HCT116 (cell line): ENCODE measurements around the gene SAA2. TPM values are rescaled to one million over a fixed set of nuclear protein-coding genes. Genes with fewer than 3 reads are reported as not detected.

Experiments
- ATAC-seq: fragments of 200-7000 bp; cut with Tn5 transposase; 2 replicates; pipeline ENCODE4 v1.9.1; 2020; ENCODE audit warnings: mild to moderate bottlenecking, moderate library complexity
- BruUV-seq: library from RNA; stranded (reverse); fragments of 400-500 nt; replicated peaks from 2 replicates; lab custom pipeline; 2021; lab: Mats Ljungman, UMichigan
- CTCF ChIA-PET: fragments of 300-600 bp; sonication (Branson Sonifier 250); formaldehyde crosslinking; loops from one replicate; lab custom pipeline; 2021; ENCODE audit warnings: antibody characterized with exemption; lab: Charles Lee
- POLR2A ChIA-PET: fragments of 300-600, 350-600 bp; sonication (Branson Sonifier 250); formaldehyde crosslinking; loops from one replicate; lab custom pipeline; 2021; ENCODE audit warnings: antibody characterized with exemption; lab: Charles Lee
- RAD21 ChIA-PET, 2 experiments: fragments of 300-600 bp; sonication (Branson Sonifier 250); formaldehyde crosslinking; loops; one replicate each; lab custom pipeline; 2023; ENCODE audit warnings: low total read pairs in 2 of 2; ENCODE audit not compliant: uncharacterized antibody in 2 of 2, unreplicated experiment in 2 of 2, low non-redundant PET in 1 of 2; lab: Charles Lee
- DNase-seq: peaks from one replicate; pipeline ENCODE4 v3.0.0-alpha.2; 2010; ENCODE audit warnings: low read depth, low spot score
- H2AFZ ChIP-seq: fragments of 200-600 bp; shearing (Covaris generic), sonication (generic); 2 replicates; pipeline ENCODE4 v1.6.1; 2017; ENCODE audit warnings: low read depth, mixed run types, mixed read lengths, antibody characterized with exemption, low read length; ENCODE audit not compliant: poor library complexity, severe bottlenecking
- H3K27ac ChIP-seq: 2 replicates; pipeline ENCODE4 v1.5.1; 2012; ENCODE audit warnings: low read depth, low read length
- H3K27me3 ChIP-seq: fragments of 200-600 bp; sonication (generic); 2 replicates; pipeline ENCODE4 v1.6.1; 2016; ENCODE audit warnings: mixed run types, low read length, mixed read lengths; ENCODE audit not compliant: insufficient read depth
- H3K36me3 ChIP-seq, 2 experiments: fragments of 200-500 bp in 1 of 2; fragments of 200-600 bp in 1 of 2; sonication (Bioruptor generic) in 1 of 2; sonication (generic) in 1 of 2; 2 replicates each; pipeline versions ENCODE4 v1.5.1 to v1.6.1; 2014 to 2016; ENCODE audit warnings: low read length in 2 of 2, inconsistent platforms in 1 of 2, mixed read lengths in 1 of 2, mixed run types in 1 of 2; ENCODE audit not compliant: insufficient read depth in 2 of 2, control insufficient read depth in 1 of 2
- H3K4me1 ChIP-seq, 2 experiments: fragments of 200-600 bp in 1 of 2; sonication (generic) in 1 of 2; 2 replicates each; pipeline versions ENCODE4 v1.5.1 to v1.6.1; 2012 to 2017; ENCODE audit warnings: low read length in 2 of 2, inconsistent platforms in 1 of 2, mild to moderate bottlenecking in 1 of 2, mixed read lengths in 1 of 2, mixed run types in 1 of 2, moderate library complexity in 1 of 2; ENCODE audit not compliant: insufficient read depth in 2 of 2, control insufficient read depth in 1 of 2
- H3K4me2 ChIP-seq: fragments of 200-600 bp; sonication (generic); 2 replicates; pipeline ENCODE4 v1.6.1; 2017; ENCODE audit warnings: mixed run types, low read length, mixed read lengths
- H3K4me3 ChIP-seq, 2 experiments: fragments of 200-600 bp in 1 of 2; sonication (generic) in 1 of 2; replicated peaks in 1 of 2; 2 replicates each; pipeline ENCODE4 v1.5.1; 2011 to 2016; ENCODE audit warnings: low read length in 2 of 2, control low read depth in 1 of 2, low read depth in 1 of 2, mild to moderate bottlenecking in 1 of 2, mixed read lengths in 1 of 2, mixed run types in 1 of 2
- H3K79me2 ChIP-seq: fragments of 200-600 bp; sonication (generic); 2 replicates; pipeline ENCODE4 v1.6.1; 2017; ENCODE audit warnings: mild to moderate bottlenecking, mixed run types, low read length, moderate library complexity, mixed read lengths; ENCODE audit not compliant: insufficient read depth
- H3K9ac ChIP-seq: fragments of 200-600 bp; sonication (generic); 2 replicates; pipeline ENCODE4 v1.6.1; 2016; ENCODE audit warnings: low read length, mixed read lengths
- H3K9me2 ChIP-seq: fragments of 200-600 bp; sonication (generic), shearing (Covaris generic); 2 replicates; pipeline ENCODE4 v1.6.1; 2017; ENCODE audit warnings: mixed run types, mild to moderate bottlenecking, moderate library complexity; ENCODE audit not compliant: insufficient read depth
- H3K9me3 ChIP-seq, 2 experiments: fragments of 200-500 bp in 1 of 2; fragments of 200-600 bp in 1 of 2; sonication (Bioruptor generic) in 1 of 2; sonication (generic) in 1 of 2; 2 replicates each; pipeline ENCODE4 v1.6.1; 2014 to 2017; ENCODE audit warnings: low read length in 2 of 2, mixed read lengths in 2 of 2, inconsistent platforms in 1 of 2, low read depth in 1 of 2, mild to moderate bottlenecking in 1 of 2, mixed run types in 1 of 2, moderate library complexity in 1 of 2; ENCODE audit not compliant: control insufficient read depth in 1 of 2, insufficient read depth in 1 of 2
- H4K20me1 ChIP-seq: fragments of 200-600 bp; sonication (generic), shearing (Covaris generic); 2 replicates; pipeline ENCODE4 v1.6.1; 2017; ENCODE audit warnings: mixed run types, mild to moderate bottlenecking, moderate library complexity; ENCODE audit not compliant: insufficient read depth
- CBX3 ChIP-seq: IDR thresholded peaks from 2 replicates; pipeline ENCODE4 v1.6.1; 2012; ENCODE audit warnings: low read depth
- CEBPB ChIP-seq: IDR thresholded peaks from 2 replicates; pipeline ENCODE4 v1.6.1; 2012; ENCODE audit warnings: low read depth
- ELF1 ChIP-seq: IDR thresholded peaks from 2 replicates; pipeline ENCODE4 v1.6.1; 2012; ENCODE audit warnings: low read depth, borderline replicate concordance
- EZH2 ChIP-seq: fragments of 200-600 bp; sonication (generic); IDR thresholded peaks from 2 replicates; pipeline ENCODE4 v1.6.1; 2017; ENCODE audit warnings: antibody characterized with exemption, mixed run types
- EZH2phosphoT487 ChIP-seq: fragments of 200-600 bp; IDR thresholded peaks from 2 replicates; pipeline ENCODE4 v1.6.1; 2018; ENCODE audit warnings: antibody characterized with exemption, borderline replicate concordance
- JUND ChIP-seq: IDR thresholded peaks from 2 replicates; pipeline ENCODE4 v1.6.1; 2012
- POLR2A ChIP-seq: IDR thresholded peaks from 2 replicates; pipeline ENCODE4 v1.7.0; 2011; ENCODE audit warnings: borderline replicate concordance; ENCODE audit not compliant: insufficient read depth, insufficient read length; ENCODE audit errors: extremely low read depth
- RAD21 ChIP-seq: IDR thresholded peaks from 2 replicates; pipeline ENCODE4 v1.6.1; 2012; ENCODE audit warnings: low read depth, mild to moderate bottlenecking
- SIN3A ChIP-seq: IDR thresholded peaks from 2 replicates; pipeline ENCODE4 v1.6.1; 2012; ENCODE audit warnings: low read depth
- TCF7L2 ChIP-seq: IDR thresholded peaks from 2 replicates; pipeline ENCODE4 v1.7.0; 2011; ENCODE audit warnings: borderline replicate concordance, inconsistent platforms; ENCODE audit not compliant: insufficient read depth, insufficient read length; ENCODE audit errors: extremely low read depth
- YY1 ChIP-seq: IDR thresholded peaks from 2 replicates; pipeline ENCODE4 v1.6.1; 2011; ENCODE audit warnings: low read length, low read depth, moderate library complexity, mild to moderate bottlenecking; ENCODE audit not compliant: insufficient replicate concordance; ENCODE audit errors: extremely low read depth
- ZFX ChIP-seq: fragments of 450-650 bp; IDR thresholded peaks from 2 replicates; pipeline ENCODE4 v1.6.1; 2017
- intact Hi-C: fragments of 100-400 bp; cut with micrococcal nuclease; formaldehyde crosslinking; loops from 2 replicates; pipeline ENCODE4 v1.10.0; 2022
- total RNA-seq: library from RNA; stranded (reverse); gene quantifications from one replicate; pipeline ENCODE4 v1.2.1, GENCODE V29; 2021; ENCODE audit not compliant: unreplicated experiment
- TF ChIP-seq, protein P1 (sequence below): IDR thresholded peaks from 2 replicates; pipeline ENCODE4 v1.6.1; 2012
- TF ChIP-seq, protein P2 (sequence below): IDR thresholded peaks from 2 replicates; pipeline ENCODE4 v1.6.1; 2011; ENCODE audit warnings: mild to moderate bottlenecking, low read length, moderate library complexity; ENCODE audit not compliant: insufficient replicate concordance; ENCODE audit errors: extremely low read depth
- TF ChIP-seq, protein P3 (sequence below): IDR thresholded peaks from 2 replicates; pipeline ENCODE4 v1.6.1; 2012; ENCODE audit warnings: low read depth
- TF ChIP-seq, protein P4 (sequence below), 3 experiments: fragments of 200-600 bp in 1 of 3; sonication (generic) in 1 of 3; IDR thresholded peaks in 2 of 3; conservative IDR thresholded peaks in 1 of 3; 2 replicates each; pipeline ENCODE4 v1.5.1; 2012 to 2017; ENCODE audit warnings: low read depth in 2 of 3, low read length in 2 of 3, antibody characterized with exemption in 1 of 3, borderline replicate concordance in 1 of 3, control low read depth in 1 of 3, mild to moderate bottlenecking in 1 of 3, mixed read lengths in 1 of 3, mixed run types in 1 of 3, moderate library complexity in 1 of 3; ENCODE audit not compliant: insufficient read depth in 1 of 3

SAA2 gene
- total RNA-seq, 1 experiment from 2014 or later: 5.2 TPM

DNA sequence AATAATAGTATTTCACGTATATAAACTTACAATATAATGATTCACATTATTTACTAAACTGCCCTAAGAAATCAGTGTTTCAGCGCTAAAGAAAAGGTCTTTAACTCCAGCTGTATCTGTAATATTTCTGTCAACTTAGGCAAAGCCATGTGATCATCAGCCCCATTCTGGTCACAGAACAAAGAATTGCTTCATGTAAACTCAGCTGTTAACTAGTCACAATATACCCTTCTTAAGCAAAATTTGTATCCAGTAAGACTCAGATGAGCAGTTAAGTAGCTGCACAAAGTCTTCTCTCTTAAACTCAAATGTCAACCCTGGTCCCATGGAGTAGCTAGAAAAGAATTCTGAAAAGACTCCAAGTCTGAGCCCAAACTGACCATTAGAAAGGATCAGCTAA is 46.8 kb upstream of the SAA2 start (continued):
- TF ChIP-seq EZH2 (no peak), RAD21 (no peak), JUND (no peak), TCF7L2 (no peak), POLR2A (no peak), ELF1 (no peak), ZFX (no peak), EZH2phosphoT487 (no peak), SIN3A (no peak)
- TF ChIP-seq, protein P1, sequence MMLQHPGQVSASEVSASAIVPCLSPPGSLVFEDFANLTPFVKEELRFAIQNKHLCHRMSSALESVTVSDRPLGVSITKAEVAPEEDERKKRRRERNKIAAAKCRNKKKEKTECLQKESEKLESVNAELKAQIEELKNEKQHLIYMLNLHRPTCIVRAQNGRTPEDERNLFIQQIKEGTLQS: no peak

DNA sequence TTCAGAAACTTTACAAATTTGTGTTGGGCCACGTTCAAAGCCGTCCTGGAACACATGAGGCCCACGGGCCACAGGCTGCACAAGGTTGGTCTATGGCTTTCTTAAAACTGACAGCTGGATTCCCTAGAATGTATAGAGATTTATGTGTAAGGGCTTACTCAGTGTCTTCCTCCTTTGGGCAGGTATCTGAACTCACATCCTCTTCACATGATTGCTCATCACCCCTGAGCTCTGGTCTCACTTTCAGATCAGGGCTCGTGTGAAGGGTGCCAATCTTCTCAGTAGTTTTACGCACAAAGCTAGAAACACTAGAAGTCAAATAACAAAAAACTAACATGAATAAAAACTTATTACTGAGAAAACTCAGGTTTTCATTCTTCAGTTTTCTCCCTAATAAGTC is 46.4 kb upstream of the SAA2 start:
- Histone ChIP-seq H3K9me3 (no peaks in the 10 kb centered on the region), H3K9me2 (no peaks in the 10 kb centered on the region), H3K79me2 (no peaks in the 10 kb centered on the region), H3K27me3 (no peaks in the 10 kb centered on the region), H3K36me3 (peaks cover 48 to 51% of the 10 kb centered on the region in 2 experiments), H3K27ac (no peak overlapping the region), H3K4me3 (no peak overlapping the region), H4K20me1 (no peaks in the 10 kb centered on the region), H3K4me1 (no peaks in the 10 kb centered on the region), H3K9ac (no peak overlapping the region), H3K4me2 (no peak overlapping the region), H2AFZ (no peak overlapping the region)
- TF ChIP-seq CEBPB (no peak), TCF7L2 (no peak), CBX3 (no peak), YY1 (no peak), POLR2A (no peak), ZFX (no peak)
- TF ChIP-seq, protein P2, sequence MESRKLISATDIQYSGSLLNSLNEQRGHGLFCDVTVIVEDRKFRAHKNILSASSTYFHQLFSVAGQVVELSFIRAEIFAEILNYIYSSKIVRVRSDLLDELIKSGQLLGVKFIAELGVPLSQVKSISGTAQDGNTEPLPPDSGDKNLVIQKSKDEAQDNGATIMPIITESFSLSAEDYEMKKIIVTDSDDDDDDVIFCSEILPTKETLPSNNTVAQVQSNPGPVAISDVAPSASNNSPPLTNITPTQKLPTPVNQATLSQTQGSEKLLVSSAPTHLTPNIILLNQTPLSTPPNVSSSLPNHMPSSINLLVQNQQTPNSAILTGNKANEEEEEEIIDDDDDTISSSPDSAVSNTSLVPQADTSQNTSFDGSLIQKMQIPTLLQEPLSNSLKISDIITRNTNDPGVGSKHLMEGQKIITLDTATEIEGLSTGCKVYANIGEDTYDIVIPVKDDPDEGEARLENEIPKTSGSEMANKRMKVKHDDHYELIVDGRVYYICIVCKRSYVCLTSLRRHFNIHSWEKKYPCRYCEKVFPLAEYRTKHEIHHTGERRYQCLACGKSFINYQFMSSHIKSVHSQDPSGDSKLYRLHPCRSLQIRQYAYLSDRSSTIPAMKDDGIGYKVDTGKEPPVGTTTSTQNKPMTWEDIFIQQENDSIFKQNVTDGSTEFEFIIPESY: no peak
- TF ChIP-seq, protein P3, sequence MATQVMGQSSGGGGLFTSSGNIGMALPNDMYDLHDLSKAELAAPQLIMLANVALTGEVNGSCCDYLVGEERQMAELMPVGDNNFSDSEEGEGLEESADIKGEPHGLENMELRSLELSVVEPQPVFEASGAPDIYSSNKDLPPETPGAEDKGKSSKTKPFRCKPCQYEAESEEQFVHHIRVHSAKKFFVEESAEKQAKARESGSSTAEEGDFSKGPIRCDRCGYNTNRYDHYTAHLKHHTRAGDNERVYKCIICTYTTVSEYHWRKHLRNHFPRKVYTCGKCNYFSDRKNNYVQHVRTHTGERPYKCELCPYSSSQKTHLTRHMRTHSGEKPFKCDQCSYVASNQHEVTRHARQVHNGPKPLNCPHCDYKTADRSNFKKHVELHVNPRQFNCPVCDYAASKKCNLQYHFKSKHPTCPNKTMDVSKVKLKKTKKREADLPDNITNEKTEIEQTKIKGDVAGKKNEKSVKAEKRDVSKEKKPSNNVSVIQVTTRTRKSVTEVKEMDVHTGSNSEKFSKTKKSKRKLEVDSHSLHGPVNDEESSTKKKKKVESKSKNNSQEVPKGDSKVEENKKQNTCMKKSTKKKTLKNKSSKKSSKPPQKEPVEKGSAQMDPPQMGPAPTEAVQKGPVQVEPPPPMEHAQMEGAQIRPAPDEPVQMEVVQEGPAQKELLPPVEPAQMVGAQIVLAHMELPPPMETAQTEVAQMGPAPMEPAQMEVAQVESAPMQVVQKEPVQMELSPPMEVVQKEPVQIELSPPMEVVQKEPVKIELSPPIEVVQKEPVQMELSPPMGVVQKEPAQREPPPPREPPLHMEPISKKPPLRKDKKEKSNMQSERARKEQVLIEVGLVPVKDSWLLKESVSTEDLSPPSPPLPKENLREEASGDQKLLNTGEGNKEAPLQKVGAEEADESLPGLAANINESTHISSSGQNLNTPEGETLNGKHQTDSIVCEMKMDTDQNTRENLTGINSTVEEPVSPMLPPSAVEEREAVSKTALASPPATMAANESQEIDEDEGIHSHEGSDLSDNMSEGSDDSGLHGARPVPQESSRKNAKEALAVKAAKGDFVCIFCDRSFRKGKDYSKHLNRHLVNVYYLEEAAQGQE: no peak
- TF ChIP-seq, protein P4, sequence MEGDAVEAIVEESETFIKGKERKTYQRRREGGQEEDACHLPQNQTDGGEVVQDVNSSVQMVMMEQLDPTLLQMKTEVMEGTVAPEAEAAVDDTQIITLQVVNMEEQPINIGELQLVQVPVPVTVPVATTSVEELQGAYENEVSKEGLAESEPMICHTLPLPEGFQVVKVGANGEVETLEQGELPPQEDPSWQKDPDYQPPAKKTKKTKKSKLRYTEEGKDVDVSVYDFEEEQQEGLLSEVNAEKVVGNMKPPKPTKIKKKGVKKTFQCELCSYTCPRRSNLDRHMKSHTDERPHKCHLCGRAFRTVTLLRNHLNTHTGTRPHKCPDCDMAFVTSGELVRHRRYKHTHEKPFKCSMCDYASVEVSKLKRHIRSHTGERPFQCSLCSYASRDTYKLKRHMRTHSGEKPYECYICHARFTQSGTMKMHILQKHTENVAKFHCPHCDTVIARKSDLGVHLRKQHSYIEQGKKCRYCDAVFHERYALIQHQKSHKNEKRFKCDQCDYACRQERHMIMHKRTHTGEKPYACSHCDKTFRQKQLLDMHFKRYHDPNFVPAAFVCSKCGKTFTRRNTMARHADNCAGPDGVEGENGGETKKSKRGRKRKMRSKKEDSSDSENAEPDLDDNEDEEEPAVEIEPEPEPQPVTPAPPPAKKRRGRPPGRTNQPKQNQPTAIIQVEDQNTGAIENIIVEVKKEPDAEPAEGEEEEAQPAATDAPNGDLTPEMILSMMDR (IDR thresholded peaks at IDR 0.05 in 2 of 3, conservative IDR thresholded peaks at IDR 0.05 in 1 of 3; ENCODE audit: borderline replicate concordance in 1 of 3, insufficient read depth in 1 of 3, low read depth in 2 of 3, low read length in 2 of 3): no peak
- intact Hi-C loops: no loop called here
- ChIA-PET CTCF (no interaction called here), RAD21 (no interaction called here), POLR2A (no interaction called here)
- ATAC-seq: no peak
- BruUV-seq: no TSS peak
- DNase-seq: no peak
